ENCODE measurements around the gene SLC7A7.
"Not testable (repeated sequence)": the region's sequence is repeated elsewhere in the genome, so short reads cannot be mapped to it uniquely, and the experiment has no call there.

The SLC7A7 gene

GRCh38 chr14:22781301-22781991 lies 33.8 kb downstream of the SLC7A7 start:
- DNase-seq (ENCODE audit: insufficient read length, low spot score): no peak
- no peak for TF ChIP-seq CTCF (IDR thresholded peaks at IDR 0.05; ENCODE audit: insufficient read depth, missing control alignments)
- FAIRE-seq: no peak

GRCh38 chr14:22780941-22781300 lies 34.3 kb downstream of the SLC7A7 start:
- FAIRE-seq: no peak
- TF ChIP-seq CTCF (IDR thresholded peaks at IDR 0.05; ENCODE audit: insufficient read depth, missing control alignments): no peak

GRCh38 chr14:22780105-22780679 lies 35.0 kb downstream of the SLC7A7 start:
- TF ChIP-seq CTCF (IDR thresholded peaks at IDR 0.05; ENCODE audit: insufficient read depth, missing control alignments): no peak
- FAIRE-seq (no peak), DNase-seq (ENCODE audit: insufficient read length, low spot score) (no peak)

More at GRCh38 chr14:22780941-22781300, 34.3 kb downstream of the SLC7A7 start:
- no peak for DNase-seq (ENCODE audit: insufficient read length, low spot score)

GRCh38 chr14:22778084-22778483 lies 37.2 kb downstream of the SLC7A7 start:
- TF ChIP-seq CTCF (IDR thresholded peaks at IDR 0.05; ENCODE audit: insufficient read depth, missing control alignments): no peak
- DNase-seq (ENCODE audit: insufficient read length, low spot score) (no peak), FAIRE-seq (no peak)

GRCh38 chr14:22776849-22777248 lies 38.4 kb downstream of the SLC7A7 start:
- DNase-seq (ENCODE audit: insufficient read length, low spot score); FAIRE-seq: not testable (repeated sequence)

GRCh38 chr14:22776215-22776614 lies 39.0 kb downstream of the SLC7A7 start:
- TF ChIP-seq CTCF (IDR thresholded peaks at IDR 0.05; ENCODE audit: insufficient read depth, missing control alignments): no peak
- FAIRE-seq (no peak), DNase-seq (ENCODE audit: insufficient read length, low spot score) (no peak)

GRCh38 chr14:22774011-22774706 lies 41.1 kb downstream of the SLC7A7 start:
- no peak for DNase-seq (ENCODE audit: insufficient read length, low spot score)
- FAIRE-seq: no peak
- no peak for TF ChIP-seq CTCF (IDR thresholded peaks at IDR 0.05; ENCODE audit: insufficient read depth, missing control alignments)

All from D721Med (cell line).